B cell (primary cell): ENCODE measurements around the gene TMPRSS9. TPM values are rescaled to one million over a fixed set of nuclear protein-coding genes. Genes with fewer than 3 reads are reported as not detected.

Experiments
- ATAC-seq: fragments of 200-7000 bp; cut with Tn5 transposase; one replicate; pipeline ENCODE4 v1.10.0; 2021; ENCODE audit warnings: low read depth, mild to moderate bottlenecking, moderate number of reproducible peaks, moderate library complexity
- CTCF ChIA-PET: fragments of 350-600 bp; sonication (Branson Sonifier 250); formaldehyde crosslinking; loops from one replicate; lab custom pipeline; 2021; ENCODE audit warnings: antibody characterized with exemption, inconsistent platforms; lab: Charles Lee
- POLR2A ChIA-PET: fragments of 350-600 bp; sonication (Branson Sonifier 250); formaldehyde crosslinking; loops from one replicate; lab custom pipeline; 2021; ENCODE audit warnings: antibody characterized with exemption; lab: Charles Lee
- DNase-seq: peaks from one replicate; pipeline ENCODE4 v3.0.0; 2013
- H2AFZ ChIP-seq: 2 replicates; pipeline ENCODE4 v1.6.1; 2012; ENCODE audit warnings: mild to moderate bottlenecking, low read depth, low read length; ENCODE audit not compliant: insufficient read depth, poor library complexity, severe bottlenecking
- H3K27ac ChIP-seq, 2 donors: 1 replicate in 1 of 2; 2 replicates in 1 of 2; pipeline ENCODE4 v1.5.1; 2012 to 2013; ENCODE audit warnings: low read length in 2 of 2, mild to moderate bottlenecking in 2 of 2, moderate library complexity in 1 of 2
- H3K27me3 ChIP-seq, 4 experiments: fragments of 200-600 bp in 1 of 4; sonication (generic) in 1 of 4; replicated peaks in 1 of 4; 1 replicate in 2 of 4; 2 replicates in 2 of 4; pipeline versions ENCODE4 v1.6.1 to v1.7.0; 2013 to 2016; ENCODE audit warnings: low read length in 3 of 4, mild to moderate bottlenecking in 2 of 4, mixed read lengths in 1 of 4, moderate library complexity in 1 of 4; ENCODE audit not compliant: insufficient read depth in 4 of 4, control insufficient read depth in 3 of 4; ENCODE audit errors: control extremely low read depth in 1 of 4
- H3K36me3 ChIP-seq, 2 experiments: replicated peaks in 1 of 2; 1 replicate in 1 of 2; 2 replicates in 1 of 2; pipeline versions ENCODE4 v1.6.1 to v1.7.1; 2013; ENCODE audit warnings: low read length in 1 of 2; ENCODE audit not compliant: insufficient read depth in 2 of 2, control insufficient read depth in 1 of 2; ENCODE audit errors: control extremely low read depth in 1 of 2, extremely low read depth in 1 of 2
- H3K4me1 ChIP-seq, 2 donors: fragments of 200-600 bp in 1 of 2; sonication (generic) in 1 of 2; 1 replicate in 1 of 2; 2 replicates in 1 of 2; pipeline versions ENCODE4 v1.5.1 to v1.6.1; 2013 to 2017; ENCODE audit warnings: low read length in 2 of 2; ENCODE audit not compliant: control insufficient read depth in 2 of 2, insufficient read depth in 2 of 2
- H3K4me2 ChIP-seq: replicated peaks from 2 replicates; pipeline ENCODE3; 2012; ENCODE audit warnings: mild to moderate bottlenecking, low read depth, low read length; ENCODE audit not compliant: poor library complexity, severe bottlenecking
- H3K4me3 ChIP-seq, 5 experiments: fragments of 200-600 bp in 1 of 5; sonication (generic) in 1 of 5; 1 replicate in 3 of 5; 2 replicates in 2 of 5; pipeline versions ENCODE4 v1.5.1 to v1.7.0; 2011 to 2016; ENCODE audit warnings: low read length in 4 of 5, mild to moderate bottlenecking in 4 of 5, low read depth in 2 of 5, control low read depth in 1 of 5, moderate library complexity in 1 of 5; ENCODE audit not compliant: insufficient read depth in 1 of 5; ENCODE audit errors: control extremely low read depth in 1 of 5, extremely low read depth in 1 of 5
- H3K79me2 ChIP-seq: fragments of 200-600 bp; sonication (generic); one replicate; pipeline ENCODE4 v1.6.0; 2016; ENCODE audit warnings: low read length; ENCODE audit not compliant: control insufficient read depth, insufficient read depth
- H3K9ac ChIP-seq: fragments of 200-600 bp; sonication (generic); 2 replicates; pipeline ENCODE4 v1.6.1; 2017; ENCODE audit warnings: mild to moderate bottlenecking, low read length, moderate library complexity
- H3K9me3 ChIP-seq, 3 donors: one replicate each; pipeline versions ENCODE4 v1.6.1 to v1.7.1; 2013; ENCODE audit warnings: low read length in 2 of 3; ENCODE audit not compliant: control insufficient read depth in 2 of 3, insufficient read depth in 1 of 3; ENCODE audit errors: control extremely low read depth in 1 of 3
- H4K20me1 ChIP-seq: 2 replicates; pipeline ENCODE4 v1.6.0; 2012; ENCODE audit warnings: mild to moderate bottlenecking, low read length; ENCODE audit not compliant: insufficient read depth, control insufficient read depth, poor library complexity, severe bottlenecking
- H3K27ac Mint-ChIP-seq: one replicate; pipeline ENCODE4 v1.8.0; 2021; ENCODE audit warnings: mixed read lengths
- H3K27me3 Mint-ChIP-seq: one replicate; pipeline ENCODE4 v1.8.0; 2021; ENCODE audit warnings: mixed read lengths
- H3K4me1 Mint-ChIP-seq: one replicate; pipeline ENCODE4 v1.8.0; 2021; ENCODE audit warnings: mixed read lengths
- H3K4me3 Mint-ChIP-seq: one replicate; pipeline ENCODE4 v1.8.0; 2021; ENCODE audit warnings: mixed read lengths
- H3K9me3 Mint-ChIP-seq: one replicate; pipeline ENCODE4 v1.8.0; 2022; ENCODE audit warnings: mixed read lengths; ENCODE audit not compliant: insufficient read depth
- EZH2 ChIP-seq: IDR thresholded peaks from 2 replicates; pipeline ENCODE4 v1.6.1; 2012; ENCODE audit warnings: borderline replicate concordance, low read depth, mild to moderate bottlenecking, moderate library complexity, low read length; ENCODE audit not compliant: insufficient read depth, poor library complexity, severe bottlenecking
- WGBS: methylation state at CpG from one replicate; pipeline ENCODE4 v1.1.5; 2013; ENCODE audit warnings: missing lambda C conversion rate; ENCODE audit not compliant: insufficient coverage; 5-methylcytosine and 5-hydroxymethylcytosine counted together
- intact Hi-C: fragments of 100-400 bp; cut with micrococcal nuclease; formaldehyde crosslinking; loops from one replicate; pipeline ENCODE4 v1.10.0; 2022
- polyA plus RNA-seq: library from polyadenylated mRNA; depleted of rRNA; stranded (reverse); fragments of >200 nt; gene quantifications from 2 replicates; pipeline ENCODE4 v1.2.3, GENCODE V29; 2012
- total RNA-seq, 2 donors: library from RNA; stranded (reverse); fragments of 120-200 nt in 1 of 2; gene quantifications; 1 replicate in 1 of 2; 2 replicates in 1 of 2; pipeline versions ENCODE4 v1.2.3 to v1.2.4, GENCODE V29; 2013 to 2022
- TF ChIP-seq, protein P1 (sequence below): fragments of 200-600 bp; IDR thresholded peaks from one replicate; pipeline ENCODE4 v1.8.0; 2022; ENCODE audit warnings: antibody characterized with exemption, mild to moderate bottlenecking

The TMPRSS9 gene
- total and polyA plus RNA-seq, 2 donors (not counting 1 experiment from before 2014, with no cell fraction given), result not detected

DNA sequence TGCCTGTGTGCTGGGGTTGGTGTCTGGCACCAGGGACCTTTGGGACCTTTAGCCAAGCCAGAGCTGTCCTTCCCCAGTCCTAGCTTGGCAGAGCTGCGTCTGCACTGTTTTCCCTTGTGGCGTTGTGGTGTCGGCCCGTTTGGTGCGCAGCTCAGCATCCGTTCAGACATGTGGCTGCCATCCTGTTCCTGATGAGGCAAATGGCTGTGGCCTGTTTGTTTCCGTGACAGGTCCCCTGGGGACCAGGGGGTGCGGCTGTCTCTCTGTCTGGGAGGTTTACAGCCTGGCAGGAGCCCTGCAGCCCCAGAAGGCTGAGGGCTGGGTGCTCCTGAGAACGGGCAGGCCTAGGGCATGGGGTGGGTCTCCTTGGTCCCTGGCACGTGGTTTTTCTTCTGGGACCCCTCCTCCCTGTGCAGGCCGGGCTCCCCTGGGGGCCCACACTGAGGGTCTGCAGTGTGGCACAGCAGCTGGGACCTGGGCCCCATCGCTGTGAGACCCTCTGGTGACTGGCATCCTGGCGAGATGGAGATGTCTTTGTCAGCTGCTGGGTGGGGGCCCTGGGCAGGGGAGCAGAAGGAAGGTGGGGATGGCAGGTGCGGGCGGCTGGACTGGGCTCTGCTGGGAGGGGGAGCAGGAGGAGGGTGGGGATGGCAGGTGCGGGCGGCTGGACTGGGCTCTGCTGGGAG, 27.6 kb upstream of the TMPRSS9 start:
- intact Hi-C loops, result loop anchor here (1.0 to 2.0 kb wide), 5 partner anchors 8 to 62 kb away; no protein-coding TSS in a partner anchor
- peaks cover 70% of the 10 kb centered on the region for H3K4me1 Mint-ChIP-seq
- H3K79me2 ChIP-seq, result peaks cover 99% of the 10 kb centered on the region

More for the DNA sequence above, 27.6 kb upstream of the TMPRSS9 start:
- TF ChIP-seq EZH2, result no peak
- TF ChIP-seq, protein P1, sequence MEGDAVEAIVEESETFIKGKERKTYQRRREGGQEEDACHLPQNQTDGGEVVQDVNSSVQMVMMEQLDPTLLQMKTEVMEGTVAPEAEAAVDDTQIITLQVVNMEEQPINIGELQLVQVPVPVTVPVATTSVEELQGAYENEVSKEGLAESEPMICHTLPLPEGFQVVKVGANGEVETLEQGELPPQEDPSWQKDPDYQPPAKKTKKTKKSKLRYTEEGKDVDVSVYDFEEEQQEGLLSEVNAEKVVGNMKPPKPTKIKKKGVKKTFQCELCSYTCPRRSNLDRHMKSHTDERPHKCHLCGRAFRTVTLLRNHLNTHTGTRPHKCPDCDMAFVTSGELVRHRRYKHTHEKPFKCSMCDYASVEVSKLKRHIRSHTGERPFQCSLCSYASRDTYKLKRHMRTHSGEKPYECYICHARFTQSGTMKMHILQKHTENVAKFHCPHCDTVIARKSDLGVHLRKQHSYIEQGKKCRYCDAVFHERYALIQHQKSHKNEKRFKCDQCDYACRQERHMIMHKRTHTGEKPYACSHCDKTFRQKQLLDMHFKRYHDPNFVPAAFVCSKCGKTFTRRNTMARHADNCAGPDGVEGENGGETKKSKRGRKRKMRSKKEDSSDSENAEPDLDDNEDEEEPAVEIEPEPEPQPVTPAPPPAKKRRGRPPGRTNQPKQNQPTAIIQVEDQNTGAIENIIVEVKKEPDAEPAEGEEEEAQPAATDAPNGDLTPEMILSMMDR, result no peak
- H2AFZ ChIP-seq, result peak overlapping the region; percentile 59
- peak overlapping the region; percentile 91 to 97 for H3K27ac ChIP-seq
- POLR2A ChIA-PET, result interaction anchor here (0.6 to 2.8 kb wide), 24 partner anchors 9 to 349 kb away, joined by 3 to 19 read pairs (median 5); partner anchors contain the start of gene DOT1L
- ATAC-seq (peak; percentile 84), DNase-seq (peak; percentile 95)
- H3K9ac ChIP-seq, result peak overlapping the region; percentile 56
- H3K4me3 Mint-ChIP-seq, result peak overlapping the region; percentile 87
- CTCF ChIA-PET, result interaction anchor here (0.5 to 2.6 kb wide), 10 partner anchors 14 to 366 kb away, joined by 3 to 17 read pairs (median 4); no protein-coding TSS in a partner anchor
- peaks cover 50 to 61% of the 10 kb centered on the region in 2 donors for H3K4me1 ChIP-seq
- no peaks in the 10 kb centered on the region for H3K27me3 Mint-ChIP-seq
- 2% methylated on average over 17 of the region's 17 CpGs for WGBS
- H3K4me3 ChIP-seq, result peak overlapping the region in 4 of 5 experiments; percentile 33 to 55 (median 46)
- H3K4me2 ChIP-seq, result peak overlapping the region; percentile 94
- H3K27me3 ChIP-seq, result no peaks in the 10 kb centered on the region
- H3K9me3 ChIP-seq, result peaks cover 0 to 11% (median 0%) of the 10 kb centered on the region in 3 donors
- peaks cover 33% of the 10 kb centered on the region for H4K20me1 ChIP-seq
- peaks cover 2% of the 10 kb centered on the region for H3K9me3 Mint-ChIP-seq
- peak overlapping the region; percentile 99 for H3K27ac Mint-ChIP-seq
- H3K36me3 ChIP-seq, result peaks cover 0 to 23% of the 10 kb centered on the region in 2 experiments
